GM12801 (cell line): ENCODE measurements around the gene GALNT1.

Experiments used
- CTCF ChIP-seq: IDR thresholded peaks from one replicate; pipeline ENCODE4 v1.5.1; 2011; ENCODE audit warnings: control low read depth; ENCODE audit not compliant: insufficient read length; ENCODE audit errors: extremely low read depth

GALNT1 gene

GRCh38 chr18:35716169-35716831, 134.8 kb downstream of the GALNT1 start:
- no peak for TF ChIP-seq CTCF

GRCh38 chr18:35717182-35717581, 135.6 kb downstream of the GALNT1 start:
- TF ChIP-seq CTCF, result no peak

- no peak for TF ChIP-seq CTCF
Observed at GRCh38 chr18:35721431-35722081, 140.0 kb downstream of the GALNT1 start.

GRCh38 chr18:35728676-35729075, 147.1 kb downstream of the GALNT1 start:
- no peak for TF ChIP-seq CTCF

- no peak for TF ChIP-seq CTCF
Observed at GRCh38 chr18:35729991-35730668, 148.6 kb downstream of the GALNT1 start.

GRCh38 chr18:35730691-35731370, 149.3 kb downstream of the GALNT1 start:
- TF ChIP-seq CTCF, result no peak

- no peak for TF ChIP-seq CTCF
Observed at GRCh38 chr18:35731701-35732100, 150.2 kb downstream of the GALNT1 start.
